IMR-90 (cell line): ENCODE results near the gene DOHH. TPM values are rescaled to one million over a fixed set of nuclear protein-coding genes. Genes with fewer than 3 reads are reported as not detected.

Experiments used
- ATAC-seq: fragments of 200-7000 bp; cut with Tn5 transposase; 2 replicates; pipeline ENCODE4 v1.9.1; 2020; ENCODE audit warnings: low read depth, mild to moderate bottlenecking, moderate library complexity
- BruUV-seq: library from RNA; stranded (reverse); fragments of 400-500 nt; replicated peaks from 2 replicates; lab custom pipeline; 2021; lab: Mats Ljungman, UMichigan
- CTCF ChIA-PET: fragments of 300-600 bp; formaldehyde crosslinking; extraction: SDS; loops from one replicate; lab custom pipeline; 2021; ENCODE audit warnings: antibody characterized with exemption; lab: Yijun Ruan, JAX
- POLR2A ChIA-PET: fragments of 300-600 bp; sonication (Branson Sonifier 250); formaldehyde crosslinking; loops from one replicate; lab custom pipeline; 2022; ENCODE audit warnings: antibody characterized with exemption; ENCODE audit not compliant: unreplicated experiment; lab: Charles Lee
- DNase-seq: peaks from one replicate; pipeline ENCODE4 v3.0.0; 2013
- H2AFZ ChIP-seq: replicated peaks from 2 replicates; pipeline ENCODE3; 2013; ENCODE audit warnings: low read length, mild to moderate bottlenecking; ENCODE audit not compliant: poor library complexity
- H2AK5ac ChIP-seq: 2 replicates; pipeline ENCODE4 v1.6.1; 2013; ENCODE audit warnings: low read depth, low read length, inconsistent platforms
- H2AK9ac ChIP-seq: replicated peaks from 2 replicates; pipeline ENCODE3; 2013; ENCODE audit warnings: mild to moderate bottlenecking, low read depth, low read length, moderate library complexity; ENCODE audit not compliant: poor library complexity
- H2BK120ac ChIP-seq: 2 replicates; pipeline ENCODE4 v1.6.1; 2013; ENCODE audit warnings: low read depth, low read length, inconsistent platforms
- H2BK15ac ChIP-seq: 3 replicates; pipeline ENCODE4 v1.6.1; 2013; ENCODE audit warnings: low read depth, low read length, inconsistent platforms
- H2BK20ac ChIP-seq: 2 replicates; pipeline ENCODE4 v1.6.1; 2013; ENCODE audit warnings: low read depth, mild to moderate bottlenecking, inconsistent platforms, low read length, moderate library complexity
- H2BK5ac ChIP-seq: 2 replicates; pipeline ENCODE4 v1.6.1; 2013; ENCODE audit warnings: mild to moderate bottlenecking, low read depth, low read length, inconsistent platforms; ENCODE audit not compliant: poor library complexity, severe bottlenecking
- H3K14ac ChIP-seq: replicated peaks from 2 replicates; pipeline ENCODE4 v1.6.1; 2013; ENCODE audit warnings: low read depth, low read length, inconsistent platforms
- H3K18ac ChIP-seq: 2 replicates; pipeline ENCODE4 v1.6.1; 2013; ENCODE audit warnings: low read depth, low read length, control low read depth
- H3K23ac ChIP-seq: 2 replicates; pipeline ENCODE4 v1.6.1; 2013; ENCODE audit warnings: low read depth, low read length, inconsistent platforms
- H3K27ac ChIP-seq: 2 replicates; pipeline ENCODE4 v1.5.1; 2013; ENCODE audit warnings: mild to moderate bottlenecking, control low read depth, low read length; ENCODE audit not compliant: insufficient read depth
- H3K27me3 ChIP-seq: 2 replicates; pipeline ENCODE4 v1.6.1; 2013; ENCODE audit warnings: low read length; ENCODE audit not compliant: control insufficient read depth, insufficient read depth
- H3K36me3 ChIP-seq: 2 replicates; pipeline ENCODE4 v1.6.1; 2013; ENCODE audit warnings: low read length, mixed read lengths; ENCODE audit not compliant: control insufficient read depth, insufficient read depth
- H3K4ac ChIP-seq: 2 replicates; pipeline ENCODE4 v1.6.1; 2013; ENCODE audit warnings: low read depth, low read length, inconsistent platforms
- H3K4me1 ChIP-seq: 2 replicates; pipeline ENCODE4 v1.6.1; 2013; ENCODE audit warnings: low read length, mixed read lengths; ENCODE audit not compliant: control insufficient read depth, insufficient read depth
- H3K4me2 ChIP-seq: 2 replicates; pipeline ENCODE4 v1.6.1; 2013; ENCODE audit warnings: low read depth, mild to moderate bottlenecking, control low read depth, low read length, moderate library complexity
- H3K4me3 ChIP-seq: 2 replicates; pipeline ENCODE4 v1.5.1; 2013; ENCODE audit warnings: low read depth, mild to moderate bottlenecking, control low read depth, low read length, moderate library complexity; ENCODE audit not compliant: insufficient read depth
- H3K56ac ChIP-seq: 2 replicates; pipeline ENCODE4 v1.6.1; 2013; ENCODE audit warnings: low read length, inconsistent platforms; ENCODE audit not compliant: insufficient read depth; ENCODE audit errors: extremely low read depth
- H3K79me1 ChIP-seq, 2 experiments: 2 replicates each; pipeline ENCODE4 v1.6.1; 2013; ENCODE audit warnings: low read length in 2 of 2, inconsistent platforms in 1 of 2, low read depth in 1 of 2
- H3K9ac ChIP-seq: 2 replicates; pipeline ENCODE4 v1.6.1; 2013; ENCODE audit warnings: low read depth, low read length, control low read depth
- H3K9me1 ChIP-seq: 2 replicates; pipeline ENCODE4 v1.6.1; 2013; ENCODE audit warnings: low read length, inconsistent platforms; ENCODE audit not compliant: insufficient read depth
- H3K9me3 ChIP-seq: 2 replicates; pipeline ENCODE4 v1.6.1; 2013; ENCODE audit warnings: low read length; ENCODE audit not compliant: control insufficient read depth, insufficient read depth
- H4K20me1 ChIP-seq: 2 replicates; pipeline ENCODE4 v1.6.1; 2013; ENCODE audit warnings: low read length, inconsistent platforms; ENCODE audit not compliant: insufficient read depth
- H4K5ac ChIP-seq: 2 replicates; pipeline ENCODE4 v1.6.1; 2013; ENCODE audit warnings: mild to moderate bottlenecking, low read depth, low read length, control low read depth
- H4K8ac ChIP-seq, 2 experiments: 2 replicates each; pipeline ENCODE4 v1.6.1; 2013; ENCODE audit warnings: low read depth in 2 of 2, low read length in 2 of 2, control low read depth in 1 of 2, inconsistent platforms in 1 of 2
- H4K91ac ChIP-seq: 2 replicates; pipeline ENCODE4 v1.6.1; 2013; ENCODE audit warnings: low read depth, low read length, inconsistent platforms; ENCODE audit not compliant: insufficient read depth
- BHLHE40 ChIP-seq: fragments of 150-350 bp; IDR thresholded peaks from 2 replicates; pipeline ENCODE4 v1.6.1; 2016; ENCODE audit warnings: mild to moderate bottlenecking, low read depth, low read length
- CEBPB ChIP-seq: IDR thresholded peaks from 2 replicates; pipeline ENCODE4 v1.6.1; 2012; ENCODE audit warnings: low read depth, low read length, improper control_type of control experiment
- ELK1 ChIP-seq: fragments of 150-350 bp; IDR thresholded peaks from 2 replicates; pipeline ENCODE4 v1.6.1; 2016; ENCODE audit warnings: low read depth, mild to moderate bottlenecking, low read length, moderate library complexity, borderline replicate concordance
- FOS ChIP-seq: fragments of 150-350 bp; IDR thresholded peaks from 2 replicates; pipeline ENCODE4 v1.6.1; 2016; ENCODE audit warnings: low read depth, low read length
- MAZ ChIP-seq: IDR thresholded peaks from 2 replicates; pipeline ENCODE4 v1.6.1; 2012; ENCODE audit warnings: low read depth, mild to moderate bottlenecking, low read length, improper control_type of control experiment, moderate library complexity, borderline replicate concordance
- MXI1 ChIP-seq: IDR thresholded peaks from 2 replicates; pipeline ENCODE4 v1.6.1; 2012; ENCODE audit warnings: low read depth, mild to moderate bottlenecking, low read length, moderate library complexity, borderline replicate concordance
- NFE2L2 ChIP-seq: fragments of 150-350 bp; IDR thresholded peaks from 2 replicates; pipeline ENCODE4 v1.6.1; 2016; ENCODE audit warnings: low read depth, mild to moderate bottlenecking, low read length
- POLR2A ChIP-seq: IDR thresholded peaks from 2 replicates; pipeline ENCODE4 v1.6.1; 2012; ENCODE audit warnings: mild to moderate bottlenecking, low read depth, low read length
- RAD21 ChIP-seq: IDR thresholded peaks from 2 replicates; pipeline ENCODE4 v1.6.1; 2012; ENCODE audit warnings: low read length, improper control_type of control experiment
- RFX5 ChIP-seq: IDR thresholded peaks from 2 replicates; pipeline ENCODE4 v1.8.0; 2012; ENCODE audit warnings: low read depth, mild to moderate bottlenecking, low read length, moderate library complexity
- SMC3 ChIP-seq: fragments of 150-350 bp; IDR thresholded peaks from 2 replicates; pipeline ENCODE4 v1.6.1; 2016; ENCODE audit warnings: low read depth, mild to moderate bottlenecking, antibody characterized with exemption, low read length, moderate library complexity
- WGBS, 2 experiments: methylation state at CpG; one replicate each; pipeline versions ENCODE4 v1.1.5 to v1.1.7; 2013; ENCODE audit warnings: missing lambda C conversion rate in 2 of 2; ENCODE audit not compliant: insufficient read length in 1 of 2; ENCODE audit errors: extremely low coverage in 2 of 2; 5-methylcytosine and 5-hydroxymethylcytosine counted together
- dilution Hi-C: fragments of 300-500 bp; cut with HindIII; formaldehyde crosslinking; loops from one replicate; pipeline ENCODE4 v1.14.3; 2018; ENCODE audit warnings: low sequenced_read_pairs; ENCODE audit not compliant: unreplicated experiment
- in situ Hi-C: fragments of 300-500 bp; cut with MboI; formaldehyde crosslinking; loops from 3 replicates; pipeline ENCODE4 v1.14.3; 2019; ENCODE audit warnings: low sequenced_read_pairs, inconsistent platforms, mixed read lengths
- intact Hi-C: fragments of 100-400 bp; cut with micrococcal nuclease; formaldehyde crosslinking; loops from 2 replicates; pipeline ENCODE4 v1.10.0; 2022
- polyA plus RNA-seq, 3 experiments: library from polyadenylated mRNA; depleted of rRNA; stranded (reverse); fragments of >200 nt; gene quantifications; 2 replicates each; pipeline ENCODE4 v1.2.3, GENCODE V29; 2012; ENCODE audit warnings: low replicate concordance in 1 of 3
- total RNA-seq: library from RNA; depleted of rRNA; stranded (reverse); fragments of >200 nt; gene quantifications from 2 replicates; pipeline ENCODE4 v1.2.3, GENCODE V29; 2012
- TF ChIP-seq, protein P1 (sequence below): conservative IDR thresholded peaks from 2 replicates; pipeline ENCODE4 v1.5.1; 2012; ENCODE audit warnings: mild to moderate bottlenecking, low read depth, low read length, improper control_type of control experiment

The DOHH gene
- total and polyA plus RNA-seq, 2 of the 4 experiments (the other 2 are of a cell fraction): 3.2 to 9.2 TPM

- H3K4ac ChIP-seq: no peak overlapping the region
- POLR2A ChIA-PET: no interaction called here
- H3K56ac ChIP-seq: no peak overlapping the region
- H4K8ac ChIP-seq: no peak overlapping the region
- H2BK15ac ChIP-seq: no peak overlapping the region
- H3K9me1 ChIP-seq: peaks cover 6% of the 10 kb centered on the region; the same call in 1 of the 2 replicates
- no peak overlapping the region for H3K18ac ChIP-seq
- no peak overlapping the region for H4K5ac ChIP-seq
- intact Hi-C loops (no loop called here), in situ Hi-C loops (no loop called here), dilution Hi-C loops (no loop called here)
- peaks cover 14 to 33% of the 10 kb centered on the region in 2 experiments for H3K79me1 ChIP-seq
- no peak overlapping the region for H2BK120ac ChIP-seq
- H3K36me3 ChIP-seq: peaks cover 70% of the 10 kb centered on the region
- H3K4me1 ChIP-seq: no peaks in the 10 kb centered on the region
- no peak overlapping the region for H3K9ac ChIP-seq
- no peak overlapping the region for H2BK20ac ChIP-seq
- 99 to 100% methylated on average over 2 to 18 of the region's 20 CpGs for WGBS, 2 experiments
- no peak for ATAC-seq
- no peaks in the 10 kb centered on the region for H3K27me3 ChIP-seq
- CTCF ChIA-PET: no interaction called here
- no peaks in the 10 kb centered on the region for H3K9me3 ChIP-seq
- H4K20me1 ChIP-seq: peaks cover 20% of the 10 kb centered on the region; the same call in 1 of the 2 replicates
- H3K4me3 ChIP-seq: no peak overlapping the region
- no peak overlapping the region for H3K4me2 ChIP-seq
- no peak for DNase-seq
- H3K27ac ChIP-seq: no peak overlapping the region
- no peak overlapping the region for H2AK5ac ChIP-seq
- no peak overlapping the region for H4K91ac ChIP-seq
- no TSS peak for BruUV-seq
- no peak overlapping the region for H3K14ac ChIP-seq
- H2AFZ ChIP-seq: no peak overlapping the region
- peak overlapping the region; percentile 24 for H2AK9ac ChIP-seq
- no peak overlapping the region for H2BK5ac ChIP-seq
- H3K23ac ChIP-seq: no peak overlapping the region
- TF ChIP-seq RFX5: no peak
- no peak for TF ChIP-seq NFE2L2
- no peak for TF ChIP-seq RAD21
- no peak for TF ChIP-seq CEBPB
- no peak for TF ChIP-seq POLR2A
- no peak for TF ChIP-seq BHLHE40
- no peak for TF ChIP-seq MXI1
- no peak for TF ChIP-seq ELK1
- no peak for TF ChIP-seq FOS
- no peak for TF ChIP-seq SMC3
- TF ChIP-seq MAZ: no peak
- TF ChIP-seq, protein P1, sequence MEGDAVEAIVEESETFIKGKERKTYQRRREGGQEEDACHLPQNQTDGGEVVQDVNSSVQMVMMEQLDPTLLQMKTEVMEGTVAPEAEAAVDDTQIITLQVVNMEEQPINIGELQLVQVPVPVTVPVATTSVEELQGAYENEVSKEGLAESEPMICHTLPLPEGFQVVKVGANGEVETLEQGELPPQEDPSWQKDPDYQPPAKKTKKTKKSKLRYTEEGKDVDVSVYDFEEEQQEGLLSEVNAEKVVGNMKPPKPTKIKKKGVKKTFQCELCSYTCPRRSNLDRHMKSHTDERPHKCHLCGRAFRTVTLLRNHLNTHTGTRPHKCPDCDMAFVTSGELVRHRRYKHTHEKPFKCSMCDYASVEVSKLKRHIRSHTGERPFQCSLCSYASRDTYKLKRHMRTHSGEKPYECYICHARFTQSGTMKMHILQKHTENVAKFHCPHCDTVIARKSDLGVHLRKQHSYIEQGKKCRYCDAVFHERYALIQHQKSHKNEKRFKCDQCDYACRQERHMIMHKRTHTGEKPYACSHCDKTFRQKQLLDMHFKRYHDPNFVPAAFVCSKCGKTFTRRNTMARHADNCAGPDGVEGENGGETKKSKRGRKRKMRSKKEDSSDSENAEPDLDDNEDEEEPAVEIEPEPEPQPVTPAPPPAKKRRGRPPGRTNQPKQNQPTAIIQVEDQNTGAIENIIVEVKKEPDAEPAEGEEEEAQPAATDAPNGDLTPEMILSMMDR: no peak
Measured at GRCh38 chr19:3528539-3529211, 28.2 kb upstream of the DOHH start.
